Epidermal melanocyte (primary cell): Measurements from ENCODE around the gene CMYA5.
"Not testable (repeated sequence)": the region's sequence is repeated elsewhere in the genome, so short reads cannot be mapped to it uniquely, and the experiment has no call there.

Experiments
- DNase-seq: peaks from one replicate; pipeline ENCODE4 v3.0.0; 2011; ENCODE audit warnings: low spot score; ENCODE audit not compliant: insufficient read length

Gene CMYA5

GRCh38 chr5:79689541-79690466 lies at the start of gene CMYA5:
CMYA5 (plus strand) TSS chr5:79689836; CDS start chr5:79689908, 72 bp downstream.
- DNase-seq = no peak

GRCh38 chr5:79640571-79641055 lies 49.0 kb upstream of the CMYA5 start:
- DNase-seq = no peak

- no peak for DNase-seq
Measured at GRCh38 chr5:79641414-79641813, 48.2 kb upstream of the CMYA5 start.

- DNase-seq = no peak
Measured at GRCh38 chr5:79642210-79642609, 47.4 kb upstream of the CMYA5 start.

GRCh38 chr5:79653843-79654242 lies 35.8 kb upstream of the CMYA5 start:
- no peak for DNase-seq

GRCh38 chr5:79663212-79663611 lies 26.4 kb upstream of the CMYA5 start:
- DNase-seq = no peak

- DNase-seq = no peak
Measured at GRCh38 chr5:79666758-79667157, 22.9 kb upstream of the CMYA5 start.

GRCh38 chr5:79672392-79672791 lies 17.2 kb upstream of the CMYA5 start:
- no peak for DNase-seq

GRCh38 chr5:79676354-79676753 lies 13.3 kb upstream of the CMYA5 start:
- not testable (repeated sequence) for DNase-seq

- not testable (repeated sequence) for DNase-seq
Measured at GRCh38 chr5:79682102-79682501, 7.5 kb upstream of the CMYA5 start.

- no peak for DNase-seq
Measured at GRCh38 chr5:79684782-79685181, 4.9 kb upstream of the CMYA5 start.

GRCh38 chr5:79685627-79686026 lies 4.0 kb upstream of the CMYA5 start:
- no peak for DNase-seq

- DNase-seq = no peak
Measured at GRCh38 chr5:79686799-79687198, 2.8 kb upstream of the CMYA5 start.

GRCh38 chr5:79687889-79688288 lies 1.7 kb upstream of the CMYA5 start:
- no peak for DNase-seq

- no peak for DNase-seq
Measured at GRCh38 chr5:79691007-79691406, 1.4 kb downstream of the CMYA5 start.

GRCh38 chr5:79692596-79692995 lies 3.0 kb downstream of the CMYA5 start:
- no peak for DNase-seq

GRCh38 chr5:79694183-79694582 lies 4.5 kb downstream of the CMYA5 start:
- no peak for DNase-seq

GRCh38 chr5:79694652-79695051 lies 5.0 kb downstream of the CMYA5 start:
- no peak for DNase-seq

- DNase-seq = no peak
Measured at GRCh38 chr5:79695526-79695925, 5.9 kb downstream of the CMYA5 start.

- no peak for DNase-seq
Measured at GRCh38 chr5:79697222-79698170, 7.9 kb downstream of the CMYA5 start.

- DNase-seq = no peak
Measured at GRCh38 chr5:79699763-79700400, 10.2 kb downstream of the CMYA5 start.
